ENCODE data around the gene MIPEP. TPM values are rescaled to one million over a fixed set of nuclear protein-coding genes. Genes with fewer than 3 reads are reported as not detected.
A peak's percentile ranks its signal among the peaks of the same experiment; 100 is the strongest.
"Not testable (repeated sequence)": the region's sequence is repeated elsewhere in the genome, so short reads cannot be mapped to it uniquely, and the experiment has no call there.

The MIPEP gene
- total RNA-seq, 4 donors from 2014 or later = 12.1 to 20.3 (median 16.0) TPM

DNA sequence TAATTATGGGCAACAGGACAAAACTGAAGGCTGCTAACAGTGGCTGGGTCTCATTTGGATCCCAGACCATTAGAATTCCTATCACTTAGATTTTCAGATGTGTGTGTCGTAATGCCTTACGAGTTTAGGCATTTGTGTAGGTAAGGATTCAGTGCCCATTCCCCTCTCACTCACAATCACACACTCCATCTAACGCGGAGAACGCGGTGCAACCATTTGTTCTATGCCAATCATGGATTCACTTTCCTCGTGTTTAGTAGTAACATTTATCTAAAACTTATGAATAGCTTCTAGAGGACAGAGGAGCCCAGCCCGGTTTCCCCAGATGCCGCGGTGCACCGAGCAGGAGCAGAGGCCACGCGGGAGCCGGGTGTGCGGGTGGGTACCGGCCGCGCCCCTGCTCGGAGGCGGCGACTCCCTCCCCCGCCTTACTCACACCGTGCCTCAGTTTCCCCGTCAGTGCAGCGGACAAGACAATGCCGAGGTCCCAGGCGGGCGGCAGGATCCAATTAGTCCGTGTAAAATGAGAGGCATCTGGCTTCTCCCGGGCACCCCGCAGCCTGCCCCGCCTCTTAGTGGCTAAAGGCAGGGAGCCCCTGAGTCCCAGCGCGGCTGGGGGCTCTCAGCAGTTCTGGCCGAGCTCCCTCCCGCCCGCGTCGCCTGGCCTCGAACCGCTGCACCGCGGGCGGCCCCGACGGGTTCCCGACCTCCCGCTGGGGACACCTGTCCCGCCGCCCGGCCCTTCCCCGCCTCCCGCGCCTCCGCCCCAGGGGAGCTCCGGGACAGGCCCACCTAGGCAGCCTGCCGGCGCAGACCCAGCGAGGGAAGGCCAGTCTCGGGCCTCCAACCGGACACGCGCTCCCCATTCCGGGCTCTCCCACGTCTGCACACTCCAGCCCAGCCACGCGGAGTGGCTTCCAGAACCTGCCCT lies 14.0 kb upstream of the MIPEP start:
- 38% methylated on average over 23 of the region's 67 CpGs for WGBS
- TF ChIP-seq, protein P1, sequence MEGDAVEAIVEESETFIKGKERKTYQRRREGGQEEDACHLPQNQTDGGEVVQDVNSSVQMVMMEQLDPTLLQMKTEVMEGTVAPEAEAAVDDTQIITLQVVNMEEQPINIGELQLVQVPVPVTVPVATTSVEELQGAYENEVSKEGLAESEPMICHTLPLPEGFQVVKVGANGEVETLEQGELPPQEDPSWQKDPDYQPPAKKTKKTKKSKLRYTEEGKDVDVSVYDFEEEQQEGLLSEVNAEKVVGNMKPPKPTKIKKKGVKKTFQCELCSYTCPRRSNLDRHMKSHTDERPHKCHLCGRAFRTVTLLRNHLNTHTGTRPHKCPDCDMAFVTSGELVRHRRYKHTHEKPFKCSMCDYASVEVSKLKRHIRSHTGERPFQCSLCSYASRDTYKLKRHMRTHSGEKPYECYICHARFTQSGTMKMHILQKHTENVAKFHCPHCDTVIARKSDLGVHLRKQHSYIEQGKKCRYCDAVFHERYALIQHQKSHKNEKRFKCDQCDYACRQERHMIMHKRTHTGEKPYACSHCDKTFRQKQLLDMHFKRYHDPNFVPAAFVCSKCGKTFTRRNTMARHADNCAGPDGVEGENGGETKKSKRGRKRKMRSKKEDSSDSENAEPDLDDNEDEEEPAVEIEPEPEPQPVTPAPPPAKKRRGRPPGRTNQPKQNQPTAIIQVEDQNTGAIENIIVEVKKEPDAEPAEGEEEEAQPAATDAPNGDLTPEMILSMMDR (IDR thresholded peaks at IDR 0.05) = no peak
- TF ChIP-seq POLR2AphosphoS5 (IDR thresholded peaks at IDR 0.05) (no peak), POLR2A (IDR thresholded peaks at IDR 0.05; ENCODE audit: low read depth) (no peak), EP300 (IDR thresholded peaks at IDR 0.05) (no peak)
- intact Hi-C loops (cut with DNase I) = no loop called here
- H3K4me1 ChIP-seq = peaks cover 10 to 15% (median 12%) of the 10 kb centered on the region in 4 donors
- H3K9me3 ChIP-seq = no peaks in the 10 kb centered on the region
- no peak for DNase-seq (ENCODE audit: extremely low spot score)
- H3K4me3 ChIP-seq = peak overlapping the region in 3 of 4 donors; percentile 19 to 42 (median 33)
- H3K27me3 ChIP-seq = peaks cover 0 to 33% (median 19%) of the 10 kb centered on the region in 4 donors
- no peaks in the 10 kb centered on the region for H3K36me3 ChIP-seq
- no peak overlapping the region for H3K27ac ChIP-seq (replicated peaks in 1 of 4)

DNA sequence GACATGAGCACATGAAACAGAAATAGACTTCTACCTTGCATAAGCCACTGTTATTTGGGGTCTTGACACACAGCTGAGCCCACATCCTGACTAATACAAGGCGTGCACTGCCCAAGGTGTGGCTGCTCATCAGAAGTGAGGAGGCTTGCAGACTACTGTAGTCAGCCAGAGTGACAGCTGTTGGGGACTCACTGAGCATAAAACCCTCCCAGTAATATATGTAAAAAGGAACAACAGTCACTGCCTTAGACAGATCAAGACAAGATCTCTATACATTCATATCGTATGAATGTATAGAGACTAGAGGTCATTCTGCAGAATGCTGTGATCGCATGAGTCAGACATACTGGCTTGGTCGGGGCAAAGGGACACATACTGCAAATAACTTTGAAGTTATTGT lies 12.2 kb upstream of the MIPEP start:
- no peak overlapping the region for H3K27ac ChIP-seq (replicated peaks in 1 of 4)
- H3K4me1 ChIP-seq = peaks cover 10 to 20% (median 16%) of the 10 kb centered on the region in 4 donors
- peaks cover 0 to 33% (median 19%) of the 10 kb centered on the region in 4 donors for H3K27me3 ChIP-seq
- no peak for DNase-seq (ENCODE audit: extremely low spot score)
- no peak overlapping the region for H3K4me3 ChIP-seq
- WGBS = 96% methylated on average over 4 of the region's 4 CpGs
- TF ChIP-seq, protein P1 (IDR thresholded peaks at IDR 0.05) = no peak
- TF ChIP-seq POLR2A (IDR thresholded peaks at IDR 0.05; ENCODE audit: low read depth) (no peak), EP300 (IDR thresholded peaks at IDR 0.05) (no peak), POLR2AphosphoS5 (IDR thresholded peaks at IDR 0.05) (no peak)
- intact Hi-C loops (cut with DNase I) = no loop called here
- no peaks in the 10 kb centered on the region for H3K9me3 ChIP-seq
- no peaks in the 10 kb centered on the region for H3K36me3 ChIP-seq

DNA sequence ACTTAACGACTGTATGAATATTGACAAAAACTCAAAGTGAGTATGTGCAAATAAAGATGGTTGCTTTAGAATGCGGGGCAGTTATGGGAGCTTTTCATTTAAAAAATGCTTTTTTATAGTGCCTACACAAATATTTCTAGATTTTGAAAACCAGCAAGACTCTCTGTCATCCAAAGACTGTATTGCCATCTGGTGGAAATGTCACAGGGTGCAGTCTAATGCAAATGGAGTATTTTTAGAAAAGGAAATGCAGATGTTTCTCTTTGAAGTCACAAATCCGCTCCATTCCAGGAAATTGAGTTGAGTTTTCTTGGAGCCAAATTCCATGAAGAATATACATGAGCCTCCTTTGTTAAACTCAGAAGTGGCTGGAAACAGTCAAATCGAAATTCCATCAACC lies 10.4 kb upstream of the MIPEP start:
- Histone ChIP-seq H3K9me3 (no peaks in the 10 kb centered on the region), H3K4me3 (no peak overlapping the region), H3K36me3 (no peaks in the 10 kb centered on the region), H3K4me1 (peaks cover 10 to 20% (median 16%) of the 10 kb centered on the region in 4 donors), H3K27ac (replicated peaks in 1 of 4) (no peak overlapping the region), H3K27me3 (peaks cover 0 to 33% (median 19%) of the 10 kb centered on the region in 4 donors)
- WGBS = 46% methylated on average over 4 of the region's 4 CpGs
- TF ChIP-seq, protein P1 (IDR thresholded peaks at IDR 0.05) = peak in 1 of 3 experiments; percentile 65
- TF ChIP-seq EP300 (IDR thresholded peaks at IDR 0.05) (no peak), POLR2A (IDR thresholded peaks at IDR 0.05; ENCODE audit: low read depth) (no peak)
- intact Hi-C loops (cut with DNase I) = no loop called here
- no peak for DNase-seq (ENCODE audit: extremely low spot score)

DNA sequence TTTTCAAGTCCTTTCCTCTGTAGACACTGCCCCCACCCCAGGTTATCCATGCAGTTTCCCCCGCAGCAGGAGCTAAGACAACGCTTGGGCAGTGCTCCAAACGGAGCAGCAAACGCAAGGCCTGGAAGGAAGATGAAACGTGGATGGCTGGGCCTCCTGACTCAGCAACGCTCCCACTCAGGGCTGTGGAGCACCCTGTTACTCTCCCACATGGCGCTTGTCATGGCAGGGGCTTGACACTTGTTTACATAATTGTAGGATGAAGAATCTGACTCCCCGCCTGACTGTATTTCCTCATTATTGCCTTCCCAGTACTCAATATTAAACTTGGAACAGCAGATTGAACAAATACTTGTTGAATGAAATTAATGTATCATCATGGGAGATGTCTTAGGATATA lies 8.9 kb upstream of the MIPEP start:
- TF ChIP-seq EP300 (IDR thresholded peaks at IDR 0.05) (no peak), POLR2AphosphoS5 (IDR thresholded peaks at IDR 0.05) (peak in 1 of 2 donors; percentile 34), POLR2A (IDR thresholded peaks at IDR 0.05; ENCODE audit: low read depth) (no peak)
- TF ChIP-seq, protein P1 (IDR thresholded peaks at IDR 0.05) = no peak
- intact Hi-C loops (cut with DNase I) = no loop called here
- H3K4me3 ChIP-seq = no peak overlapping the region
- WGBS = 40% methylated on average over 8 of the region's 8 CpGs
- H3K27ac ChIP-seq (replicated peaks in 1 of 4) = no peak overlapping the region
- no peak for DNase-seq (ENCODE audit: extremely low spot score)
- no peaks in the 10 kb centered on the region for H3K36me3 ChIP-seq
- peaks cover 0 to 20% (median 6%) of the 10 kb centered on the region in 4 donors for H3K27me3 ChIP-seq
- H3K9me3 ChIP-seq = no peaks in the 10 kb centered on the region
- H3K4me1 ChIP-seq = peaks cover 3 to 12% (median 8%) of the 10 kb centered on the region in 4 donors

DNA sequence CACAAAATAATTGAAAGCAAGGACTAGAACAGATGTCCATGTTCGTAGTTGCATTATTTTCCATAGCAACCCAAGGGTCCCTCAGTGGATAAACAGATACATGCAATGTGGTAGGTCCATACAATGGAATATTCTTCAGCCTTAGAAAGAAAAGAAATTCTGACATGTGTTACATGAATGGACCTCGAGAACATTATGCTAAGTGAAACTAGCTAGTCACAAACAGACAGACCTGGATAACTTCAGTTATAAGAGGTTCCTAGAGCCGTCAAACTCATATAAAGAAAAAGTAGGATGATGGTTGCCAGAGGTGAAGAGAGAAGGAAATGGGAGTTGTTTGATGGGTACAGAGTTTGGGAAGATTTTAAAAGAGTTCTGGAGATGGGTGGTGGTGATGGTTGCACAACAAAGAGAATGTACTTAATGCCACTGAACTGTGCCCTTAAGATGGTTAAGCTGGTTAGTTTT lies 8.3 kb upstream of the MIPEP start, which contains the start of gene C1QTNF9B:
Gene C1QTNF9B, minus strand, starts transcription at position 51 of the 468 bp plus-strand sequence.
- H3K4me3 ChIP-seq; intact Hi-C loops (cut with DNase I); H3K4me1 ChIP-seq; H3K9me3 ChIP-seq; DNase-seq (ENCODE audit: extremely low spot score); H3K27ac ChIP-seq (replicated peaks in 1 of 4); H3K36me3 ChIP-seq: not testable (repeated sequence)
- WGBS = 79% methylated on average over 3 of the region's 3 CpGs
- H3K27me3 ChIP-seq = peaks cover 0 to 14% (median 1%) of the 10 kb centered on the region in 4 donors

DNA sequence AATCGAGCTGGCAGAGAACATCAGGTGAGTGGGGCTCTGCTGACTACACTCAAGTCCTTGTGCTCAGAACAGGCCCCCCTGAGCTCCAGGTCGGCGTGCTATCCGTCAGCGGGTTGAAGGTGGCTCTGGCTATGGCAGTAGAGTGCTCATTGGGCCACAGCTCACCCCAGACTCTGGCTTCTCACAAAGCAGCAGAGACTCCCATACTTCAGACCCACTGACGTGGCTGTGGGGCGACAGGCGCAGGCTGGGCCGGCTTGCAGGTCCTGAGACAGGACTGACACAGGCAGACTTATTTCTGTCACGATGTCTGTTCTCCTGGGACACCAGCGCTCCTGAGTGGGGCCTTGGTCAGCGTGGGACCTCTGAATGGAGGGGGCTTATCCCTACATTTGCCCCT lies 5.5 kb upstream of the MIPEP start:
- intact Hi-C loops (cut with DNase I) = loop anchor here (5.0 kb wide), 1 partner anchor 428 kb away; no protein-coding TSS in a partner anchor
- not testable (repeated sequence) for DNase-seq (ENCODE audit: extremely low spot score); H3K9me3 ChIP-seq

DNA sequence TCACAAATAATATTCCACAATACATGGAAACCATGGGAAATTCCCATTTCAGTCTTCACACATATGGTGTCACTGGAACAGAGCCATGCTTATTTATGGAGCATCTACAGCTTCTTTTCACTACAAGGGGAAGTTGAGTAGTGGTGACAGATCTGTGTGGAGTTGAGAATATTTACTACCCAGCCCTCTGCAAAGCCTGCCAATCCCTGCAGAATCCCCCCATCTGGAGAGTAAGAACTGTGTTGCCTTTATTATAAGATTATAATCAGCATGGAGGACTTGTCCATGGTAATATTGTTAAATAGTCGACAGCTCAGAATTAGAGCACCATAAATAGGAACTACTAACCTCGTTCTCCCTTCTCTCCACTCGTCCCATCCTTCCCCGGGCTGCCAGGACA lies 4.6 kb upstream of the MIPEP start:
- H3K27me3 ChIP-seq; DNase-seq (ENCODE audit: extremely low spot score); H3K36me3 ChIP-seq; H3K4me3 ChIP-seq; H3K27ac ChIP-seq (replicated peaks in 1 of 4); H3K9me3 ChIP-seq: not testable (repeated sequence)
- WGBS = no CpG with 5 or more reads among the region's 4 CpGs
- intact Hi-C loops (cut with DNase I) = loop anchor here (5.0 kb wide), 1 partner anchor 429 kb away; no protein-coding TSS in a partner anchor
- peaks cover 0 to 16% (median 9%) of the 10 kb centered on the region in 4 donors for H3K4me1 ChIP-seq

More for the DNA sequence above, 5.5 kb upstream of the MIPEP start:
- H3K36me3 ChIP-seq; H3K27me3 ChIP-seq; H3K4me3 ChIP-seq; H3K27ac ChIP-seq (replicated peaks in 1 of 4): not testable (repeated sequence)
- peaks cover 0 to 13% (median 8%) of the 10 kb centered on the region in 4 donors for H3K4me1 ChIP-seq
- 82% methylated on average over 11 of the region's 12 CpGs for WGBS
